Esophagus mucosa (tissue), 1 donor: Measurements from ENCODE around the gene CCNDBP1. TPM values are rescaled to one million over a fixed set of nuclear protein-coding genes. Genes with fewer than 3 reads are reported as not detected.
A peak's percentile ranks its signal among the peaks of the same experiment; 100 is the strongest.
"Not testable (repeated sequence)": the region's sequence is repeated elsewhere in the genome, so short reads cannot be mapped to it uniquely, and the experiment has no call there.

Experiments
- ATAC-seq: fragments of 200-7000 bp; cut with Tn5 transposase; one replicate; pipeline ENCODE4 v1.9.1; 2020
- total RNA-seq: library from RNA; stranded (reverse); gene quantifications from one replicate; pipeline ENCODE4 v1.2.4, GENCODE V29; 2023
- donor health status: DM: yes; HTN: yes; CAD: no.

The CCNDBP1 gene
- total RNA-seq, 1 donor from 2014 or later: 53.1 TPM

DNA sequence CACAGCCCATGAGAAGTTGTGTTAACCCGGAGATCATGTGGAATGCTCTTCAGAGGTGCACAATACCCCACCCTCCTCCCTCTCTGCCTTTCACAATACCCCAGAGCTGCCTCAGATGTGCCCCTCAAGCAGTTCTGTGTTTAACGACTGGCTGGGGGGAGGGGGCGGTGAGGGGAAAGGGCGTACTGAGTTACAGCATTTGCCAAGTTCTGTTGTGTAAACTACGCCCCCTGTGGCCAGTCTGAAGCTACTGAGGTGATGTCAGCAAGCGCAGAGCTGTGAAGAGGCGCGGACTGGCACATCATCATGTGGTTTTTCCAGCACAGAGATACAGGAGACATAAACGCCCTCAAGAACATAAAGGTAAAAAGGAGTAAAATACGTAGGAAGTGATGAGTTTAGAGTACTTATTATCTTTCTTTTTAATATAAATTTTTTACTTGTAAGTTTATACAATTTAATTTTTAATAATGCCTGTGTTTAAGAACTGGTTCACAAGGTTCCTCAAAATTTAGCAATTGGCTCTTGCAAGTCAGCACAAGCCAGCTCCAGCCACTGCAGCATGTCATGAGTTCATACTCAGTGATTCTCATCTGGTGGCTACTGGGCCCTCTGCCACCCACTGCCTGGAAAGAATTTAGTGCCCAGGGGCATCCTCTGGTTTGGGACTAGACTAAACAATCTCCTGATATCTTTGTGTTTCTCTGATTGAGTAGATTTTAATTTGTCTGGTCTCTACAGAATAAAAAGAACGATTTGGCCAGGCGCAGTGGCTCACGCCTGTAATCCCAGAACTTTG, 33.9 kb downstream of the CCNDBP1 start:
- peak; percentile 72 for ATAC-seq

GRCh38 chr15:43219929-43220928, 35.0 kb downstream of the CCNDBP1 start:
- no peak for ATAC-seq

GRCh38 chr15:43220991-43221403, 35.8 kb downstream of the CCNDBP1 start, which contains the start of gene EPB42:
TSS of gene EPB42 (minus strand) at chr15:43221018. CDS start at chr15:43220825, 193 bp downstream.
- no peak for ATAC-seq

GRCh38 chr15:43221422-43221821, 36.2 kb downstream of the CCNDBP1 start:
- ATAC-seq: no peak

DNA sequence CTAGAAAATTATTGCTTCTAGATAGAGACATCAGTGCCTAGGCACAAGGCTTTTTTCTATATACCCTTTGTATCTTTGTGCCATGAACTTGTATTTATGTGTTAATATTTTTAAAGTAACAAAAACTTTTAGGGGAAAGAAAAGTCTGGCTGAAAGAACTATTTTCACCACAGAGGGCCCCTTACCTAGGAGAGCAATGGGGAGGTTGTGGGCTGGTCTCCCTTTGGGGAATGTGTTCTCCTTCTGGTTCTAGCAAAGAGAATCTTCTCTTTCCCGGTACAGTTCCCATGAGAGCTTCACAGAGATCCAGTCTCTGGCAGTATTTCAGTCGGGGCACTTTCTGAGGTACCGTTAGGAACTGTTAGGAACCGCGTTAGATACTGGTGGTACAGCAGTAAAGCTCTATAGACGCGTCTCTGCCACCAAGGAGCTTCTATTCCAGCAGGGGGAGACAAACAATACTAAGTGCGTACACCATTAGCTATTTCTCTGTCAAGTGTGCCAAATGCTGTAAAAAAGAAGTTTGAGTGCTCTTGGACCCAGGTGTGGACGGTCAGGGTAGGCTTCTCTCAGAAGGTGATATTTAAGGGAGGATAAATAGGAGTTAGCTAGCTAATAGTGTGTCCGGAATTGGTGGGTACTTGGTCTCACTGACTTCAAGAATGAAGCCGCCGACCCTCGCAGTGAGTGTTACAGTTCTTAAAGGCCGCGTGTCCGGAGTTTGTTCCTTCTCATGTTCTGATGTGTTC, 40.2 kb downstream of the CCNDBP1 start:
- ATAC-seq: peak; percentile 86

GRCh38 chr15:43225950-43226255, 40.7 kb downstream of the CCNDBP1 start:
- ATAC-seq: not testable (repeated sequence)

- ATAC-seq: no peak
Observed at GRCh38 chr15:43226436-43227305, 41.5 kb downstream of the CCNDBP1 start.

GRCh38 chr15:43229977-43230376, 44.8 kb downstream of the CCNDBP1 start:
- no peak for ATAC-seq

GRCh38 chr15:43230640-43231115, 45.5 kb downstream of the CCNDBP1 start:
- no peak for ATAC-seq

GRCh38 chr15:43232289-43232874, 47.2 kb downstream of the CCNDBP1 start:
- ATAC-seq: no peak

DNA sequence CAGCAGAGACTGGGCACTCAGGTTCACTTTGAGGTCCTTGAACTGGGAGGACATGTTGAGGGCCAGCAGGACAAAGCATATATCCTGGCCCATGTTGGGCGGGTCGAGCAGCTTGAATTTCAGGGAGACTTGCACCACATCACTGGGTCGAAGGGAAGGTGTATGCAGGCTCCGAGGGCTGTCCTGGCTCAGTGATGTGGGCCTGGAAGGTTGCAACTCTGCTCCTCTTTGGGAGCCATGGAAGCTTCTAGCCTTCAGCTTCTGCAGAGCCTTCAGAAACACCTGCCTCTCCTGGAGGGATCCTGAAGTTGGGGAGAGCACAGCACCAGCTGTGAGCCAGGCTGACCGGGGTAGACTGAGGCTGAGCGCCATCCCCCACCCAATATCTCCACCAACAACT, 50.3 kb downstream of the CCNDBP1 start:
- no peak for ATAC-seq

- no peak for ATAC-seq
Observed at GRCh38 chr15:43237842-43238470, 52.8 kb downstream of the CCNDBP1 start.

GRCh38 chr15:43238671-43239131, 53.5 kb downstream of the CCNDBP1 start:
- ATAC-seq: peak; percentile 71

- ATAC-seq: no peak
Observed at GRCh38 chr15:43239732-43240491, 54.7 kb downstream of the CCNDBP1 start.

GRCh38 chr15:43241100-43241499, 55.9 kb downstream of the CCNDBP1 start:
- no peak for ATAC-seq

- no peak for ATAC-seq
Observed at GRCh38 chr15:43242616-43243015, 57.4 kb downstream of the CCNDBP1 start.

- ATAC-seq: no peak
Observed at GRCh38 chr15:43243020-43243645, 57.9 kb downstream of the CCNDBP1 start.

GRCh38 chr15:43244092-43244491, 58.9 kb downstream of the CCNDBP1 start:
- ATAC-seq: peak; percentile 81

DNA sequence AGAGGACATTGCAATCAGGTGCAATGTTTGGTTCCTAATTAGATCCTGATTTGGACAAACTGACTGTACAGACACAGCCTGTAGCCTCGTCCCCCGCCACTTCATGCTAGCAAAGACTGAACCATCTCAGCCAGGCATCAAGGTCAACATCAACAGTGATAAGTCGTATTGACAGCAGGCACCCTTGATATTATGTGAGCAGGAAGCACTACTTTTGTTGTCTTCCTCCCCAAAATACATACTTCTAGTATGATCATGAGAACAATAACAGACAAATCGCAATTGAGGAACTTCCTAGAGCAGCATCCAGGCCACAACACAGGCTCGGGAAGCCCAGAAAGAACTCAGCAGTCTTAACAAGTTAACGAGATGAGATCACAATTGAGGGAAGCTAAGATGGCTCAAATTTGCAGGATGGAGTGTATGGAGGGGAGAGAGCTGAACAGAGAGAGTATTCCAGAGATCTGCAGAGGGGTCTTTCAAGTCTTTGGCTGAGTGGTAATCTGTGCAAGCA, 61.1 kb downstream of the CCNDBP1 start:
- ATAC-seq: no peak
